ENCODE measurements around the gene ZC2HC1C. TPM values are rescaled to one million over a fixed set of nuclear protein-coding genes. Genes with fewer than 3 reads are reported as not detected.

ZC2HC1C gene
- total and polyA plus RNA-seq, 2 experiments from 2014 or later: 1.7 to 3.8 TPM

GRCh38 chr14:75063491-75064204 lies 5.8 kb upstream of the ZC2HC1C start, which contains the start of gene ACYP1:
TSS of gene ACYP1 (minus strand) at chr14:75064024. CDS start at chr14:75063553, 471 bp downstream.
- peak within 1 kb of the TSS; percentile 65 for H3K4me3 ChIP-seq
- DNase-seq (ENCODE audit: low spot score): peak; percentile 91
- H3K9me2 ChIP-seq (replicated peaks; ENCODE audit: insufficient read depth): no peaks in the 10 kb centered on the region
- no peaks in the 10 kb centered on the region for H3K9me3 ChIP-seq (ENCODE audit: low read depth)
- WGBS (ENCODE audit: low lambda C conversion rate, missing lambda C conversion rate): under 1% methylated on average over 34 of the region's 34 CpGs
- H3K4me2 ChIP-seq: peak within 1 kb of the TSS; percentile 83
- peak within 1 kb of the TSS; percentile 28 for H3K27ac ChIP-seq
- no peaks in the 10 kb centered on the region for H4K20me1 ChIP-seq (ENCODE audit: insufficient read depth, poor library complexity, severe bottlenecking)
- no peaks in the 10 kb centered on the region for H3K27me3 ChIP-seq
- peak within 1 kb of the TSS; percentile 73 for H2AFZ ChIP-seq
- peaks cover 24% of the 10 kb centered on the region for H3K79me2 ChIP-seq
- peaks cover 16% of the 10 kb centered on the region for H3K4me1 ChIP-seq (ENCODE audit: insufficient read depth)
- no peak for TF ChIP-seq EZH2 (IDR thresholded peaks at IDR 0.05; ENCODE audit: borderline replicate concordance)
- no peak for TF ChIP-seq CTCF (IDR thresholded peaks at IDR 0.05; ENCODE audit: poor library complexity)
- no peak for TF ChIP-seq EZH2phosphoT487 (IDR thresholded peaks at IDR 0.05; ENCODE audit: low read depth, severe bottlenecking, unreplicated experiment)
- H3K36me3 ChIP-seq (replicated peaks; ENCODE audit: insufficient read depth, low read depth): no peaks in the 10 kb centered on the region

GRCh38 chr14:75064205-75064567 lies 5.3 kb upstream of the ZC2HC1C start:
- H4K20me1 ChIP-seq (ENCODE audit: insufficient read depth, poor library complexity, severe bottlenecking): no peaks in the 10 kb centered on the region
- no peaks in the 10 kb centered on the region for H3K9me3 ChIP-seq (ENCODE audit: low read depth)
- H3K27ac ChIP-seq: no peak overlapping the region
- no peaks in the 10 kb centered on the region for H3K9me2 ChIP-seq (replicated peaks; ENCODE audit: insufficient read depth)
- H3K4me1 ChIP-seq (ENCODE audit: insufficient read depth): peaks cover 19% of the 10 kb centered on the region
- no peak for TF ChIP-seq EZH2 (IDR thresholded peaks at IDR 0.05; ENCODE audit: borderline replicate concordance)
- TF ChIP-seq EZH2phosphoT487 (IDR thresholded peaks at IDR 0.05; ENCODE audit: low read depth, severe bottlenecking, unreplicated experiment): no peak
- no peak for TF ChIP-seq CTCF (IDR thresholded peaks at IDR 0.05; ENCODE audit: poor library complexity)
- no peak for DNase-seq (ENCODE audit: low spot score)
- no peaks in the 10 kb centered on the region for H3K36me3 ChIP-seq (replicated peaks; ENCODE audit: insufficient read depth, low read depth)
- H3K4me3 ChIP-seq: peak overlapping the region; percentile 65
- WGBS (ENCODE audit: low lambda C conversion rate, missing lambda C conversion rate): 61% methylated on average over 8 of the region's 8 CpGs
- H3K4me2 ChIP-seq: peak overlapping the region; percentile 83
- no peaks in the 10 kb centered on the region for H3K27me3 ChIP-seq
- peaks cover 24% of the 10 kb centered on the region for H3K79me2 ChIP-seq
- H2AFZ ChIP-seq: peak overlapping the region; percentile 73

GRCh38 chr14:75066691-75067090 lies 2.8 kb upstream of the ZC2HC1C start:
- 100% methylated on average over 3 of the region's 3 CpGs for WGBS (ENCODE audit: low lambda C conversion rate, missing lambda C conversion rate)
- no peak for TF ChIP-seq EZH2phosphoT487 (IDR thresholded peaks at IDR 0.05; ENCODE audit: low read depth, severe bottlenecking, unreplicated experiment)
- TF ChIP-seq CTCF (IDR thresholded peaks at IDR 0.05; ENCODE audit: poor library complexity): no peak
- no peak for TF ChIP-seq EZH2 (IDR thresholded peaks at IDR 0.05; ENCODE audit: borderline replicate concordance)
- Histone ChIP-seq H3K4me2 (no peak overlapping the region), H3K27ac (no peak overlapping the region), H3K4me1 (ENCODE audit: insufficient read depth) (peaks cover 26% of the 10 kb centered on the region), H2AFZ (no peak overlapping the region), H4K20me1 (ENCODE audit: insufficient read depth, poor library complexity, severe bottlenecking) (no peaks in the 10 kb centered on the region), H3K36me3 (replicated peaks; ENCODE audit: insufficient read depth, low read depth) (no peaks in the 10 kb centered on the region), H3K27me3 (no peaks in the 10 kb centered on the region), H3K9me3 (ENCODE audit: low read depth) (no peaks in the 10 kb centered on the region), H3K9me2 (replicated peaks; ENCODE audit: insufficient read depth) (no peaks in the 10 kb centered on the region), H3K79me2 (peaks cover 17% of the 10 kb centered on the region), H3K4me3 (no peak overlapping the region)
- no peak for DNase-seq (ENCODE audit: low spot score)

All from hepatocyte (in vitro differentiated cells).